Tibial nerve (tissue), 4 donors: Measurements from ENCODE around the gene ELMO1. TPM values are rescaled to one million over a fixed set of nuclear protein-coding genes. Genes with fewer than 3 reads are reported as not detected.

ENCODE experiments used
- DNase-seq, 2 donors: peaks; one replicate each; pipeline ENCODE4 v3.0.0-alpha.2; 2019; ENCODE audit warnings: low spot score in 2 of 2
- H3K27ac ChIP-seq, 4 donors: fragments of 200-600 bp; sonication (generic) in 3 of 4; one replicate each; pipeline ENCODE4 v1.5.1; 2017 to 2019; ENCODE audit warnings: mild to moderate bottlenecking in 1 of 4
- H3K27me3 ChIP-seq, 2 donors: fragments of 200-600 bp; sonication (generic) in 1 of 2; one replicate each; pipeline versions ENCODE4 v1.5.1 to v1.6.0; 2017 to 2019
- H3K36me3 ChIP-seq, 3 donors: fragments of 200-600 bp; sonication (generic); one replicate each; pipeline ENCODE4 v1.5.1; 2018 to 2019
- H3K4me1 ChIP-seq, 4 donors: fragments of 200-600 bp; sonication (generic) in 3 of 4; one replicate each; pipeline ENCODE4 v1.5.1; 2017 to 2019
- H3K4me3 ChIP-seq, 4 donors: fragments of 200-600 bp; sonication (generic) in 3 of 4; one replicate each; pipeline ENCODE4 v1.5.1; 2017 to 2019; ENCODE audit warnings: mild to moderate bottlenecking in 1 of 4, moderate library complexity in 1 of 4
- H3K9me3 ChIP-seq, 4 donors: fragments of 200-600 bp; sonication (generic) in 3 of 4; one replicate each; pipeline ENCODE4 v1.5.1; 2017 to 2019
- CTCF ChIP-seq, 5 experiments: fragments of 200-600 bp in 3 of 5; fragments of 450-650 bp in 2 of 5; sonication (generic) in 3 of 5; IDR thresholded peaks; one replicate each; pipeline ENCODE4 v1.5.1; 2016 to 2019; ENCODE audit warnings: antibody characterized with exemption in 5 of 5, mild to moderate bottlenecking in 3 of 5, moderate library complexity in 2 of 5
- EP300 ChIP-seq, 2 donors: sonication (generic); formaldehyde crosslinking; IDR thresholded peaks; one replicate each; pipeline ENCODE4 v1.6.1; 2017; ENCODE audit warnings: antibody characterized with exemption in 2 of 2, mild to moderate bottlenecking in 1 of 2
- POLR2A ChIP-seq, 2 donors: fragments of 450-650 bp; IDR thresholded peaks; one replicate each; pipeline ENCODE4 v1.6.1; 2017; ENCODE audit warnings: antibody characterized with exemption in 2 of 2, mild to moderate bottlenecking in 2 of 2, moderate library complexity in 2 of 2
- WGBS, 2 donors: methylation state at CpG; one replicate each; pipeline ENCODE4 v1.1.5; 2018; 5-methylcytosine and 5-hydroxymethylcytosine counted together
- total RNA-seq, 4 donors: library from RNA; depleted of rRNA; stranded (reverse); fragments of >200 nt; gene quantifications; one replicate each; pipeline ENCODE4 v1.1.0, GENCODE V29; 2016

ELMO1 gene
- 100 to 1,000 TPM; 196 to 328 (median 268) TPM for total RNA-seq

- Histone ChIP-seq H3K27ac (peak within 1 kb of the TSS; percentile 90 to 99 (median 96)), H3K36me3 (no peaks in the 10 kb centered on the region), H3K4me3 (peak within 1 kb of the TSS; percentile 80 to 97 (median 85)), H3K27me3 (no peaks in the 10 kb centered on the region), H3K9me3 (peaks cover 0 to 4% (median 0%) of the 10 kb centered on the region in 4 donors), H3K4me1 (peaks cover 0 to 43% (median 11%) of the 10 kb centered on the region in 4 donors)
- TF ChIP-seq EP300 (IDR thresholded peaks at IDR 0.05) (peak in 1 of 2 donors; percentile 91), CTCF (IDR thresholded peaks at IDR 0.05) (peak; percentile 28 to 91 (median 43)), POLR2A (IDR thresholded peaks at IDR 0.05) (peak; percentile 44 to 67)
- 0 to 1% methylated on average over 45 to 55 of the region's 56 CpGs for WGBS, 2 donors
- peak; percentile 58 to 59 for DNase-seq
Measured at GRCh38 chr7:37448636-37449361, at the start of gene ELMO1. ELMO1 (minus strand) TSS chr7:37448864; CDS start chr7:37342690, 106,174 bp downstream.

GRCh38 chr7:37497576-37497975, 48.9 kb upstream of the ELMO1 start:
- no peak overlapping the region for H3K4me3 ChIP-seq
- WGBS, 2 donors = 57 to 58% methylated on average over 6 of the region's 6 CpGs
- no peaks in the 10 kb centered on the region for H3K36me3 ChIP-seq
- no peaks in the 10 kb centered on the region for H3K4me1 ChIP-seq
- H3K27ac ChIP-seq = peak overlapping the region in 1 of 4 donors; percentile 29
- no peaks in the 10 kb centered on the region for H3K9me3 ChIP-seq
- no peak for TF ChIP-seq CTCF (IDR thresholded peaks at IDR 0.05)
- TF ChIP-seq EP300 (IDR thresholded peaks at IDR 0.05) = no peak
- no peak for TF ChIP-seq POLR2A (IDR thresholded peaks at IDR 0.05)
- DNase-seq = no peak
- no peaks in the 10 kb centered on the region for H3K27me3 ChIP-seq

GRCh38 chr7:37495574-37496184, 47.0 kb upstream of the ELMO1 start:
- Histone ChIP-seq H3K4me3 (no peak overlapping the region), H3K27me3 (no peaks in the 10 kb centered on the region), H3K27ac (peak overlapping the region in 1 of 4 donors; percentile 44), H3K4me1 (no peaks in the 10 kb centered on the region), H3K36me3 (no peaks in the 10 kb centered on the region), H3K9me3 (no peaks in the 10 kb centered on the region)
- DNase-seq = peak in 1 of 2 donors; percentile 53
- 64 to 70% methylated on average over 4 of the region's 4 CpGs for WGBS, 2 donors
- TF ChIP-seq CTCF (IDR thresholded peaks at IDR 0.05) (peak; percentile 39 to 76 (median 58)), EP300 (IDR thresholded peaks at IDR 0.05) (no peak), POLR2A (IDR thresholded peaks at IDR 0.05) (no peak)

- H3K27ac ChIP-seq = peak overlapping the region in 1 of 4 donors; percentile 44
- no peaks in the 10 kb centered on the region for H3K27me3 ChIP-seq
- no peak for TF ChIP-seq POLR2A (IDR thresholded peaks at IDR 0.05)
- no peak for TF ChIP-seq EP300 (IDR thresholded peaks at IDR 0.05)
- TF ChIP-seq CTCF (IDR thresholded peaks at IDR 0.05) = no peak
- no peak for DNase-seq
- H3K36me3 ChIP-seq = no peaks in the 10 kb centered on the region
- no peaks in the 10 kb centered on the region for H3K9me3 ChIP-seq
- H3K4me1 ChIP-seq = no peaks in the 10 kb centered on the region
- 68 to 70% methylated on average over 2 of the region's 2 CpGs for WGBS, 2 donors
- H3K4me3 ChIP-seq = no peak overlapping the region
Measured at GRCh38 chr7:37494926-37495325, 46.3 kb upstream of the ELMO1 start.

- Histone ChIP-seq H3K27me3 (no peaks in the 10 kb centered on the region), H3K36me3 (no peaks in the 10 kb centered on the region), H3K4me1 (no peaks in the 10 kb centered on the region), H3K9me3 (no peaks in the 10 kb centered on the region), H3K4me3 (no peak overlapping the region), H3K27ac (peak overlapping the region in 2 of 4 donors; percentile 47 to 50)
- no peak for TF ChIP-seq CTCF (IDR thresholded peaks at IDR 0.05)
- TF ChIP-seq EP300 (IDR thresholded peaks at IDR 0.05) = no peak
- no peak for TF ChIP-seq POLR2A (IDR thresholded peaks at IDR 0.05)
- WGBS, 2 donors = 91 to 92% methylated on average over 13 of the region's 13 CpGs
- DNase-seq = no peak
Measured at GRCh38 chr7:37493810-37494209, 45.1 kb upstream of the ELMO1 start.
